A204.1 (cell line): Measurements from ENCODE around the gene LTBP1.

ENCODE experiments used
- FAIRE-seq: peaks from 2 replicates; lab custom pipeline; 2012; peaks lifted over from hg19 to GRCh38; lab: Jason Lieb, UNC

The LTBP1 gene

DNA sequence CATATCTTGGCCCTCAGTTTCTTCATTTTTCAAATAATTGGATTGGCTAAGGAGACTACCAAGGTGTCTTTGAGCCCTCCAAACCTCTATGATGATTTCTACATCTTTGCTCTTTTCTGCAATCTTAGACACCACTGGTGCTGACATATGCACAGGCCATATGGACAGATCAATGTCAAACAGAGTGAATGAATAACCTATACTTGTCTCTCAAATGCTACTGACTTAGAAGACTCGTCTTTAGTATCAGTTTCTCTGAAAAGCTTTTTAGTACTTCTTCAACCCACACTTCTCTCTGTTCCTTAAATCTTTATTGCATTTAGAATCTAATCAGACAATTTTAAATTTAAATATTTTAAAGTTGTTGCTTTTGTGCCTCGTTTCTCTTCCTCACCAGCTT lies 258.2 kb downstream of the LTBP1 start:
- no peak for FAIRE-seq

DNA sequence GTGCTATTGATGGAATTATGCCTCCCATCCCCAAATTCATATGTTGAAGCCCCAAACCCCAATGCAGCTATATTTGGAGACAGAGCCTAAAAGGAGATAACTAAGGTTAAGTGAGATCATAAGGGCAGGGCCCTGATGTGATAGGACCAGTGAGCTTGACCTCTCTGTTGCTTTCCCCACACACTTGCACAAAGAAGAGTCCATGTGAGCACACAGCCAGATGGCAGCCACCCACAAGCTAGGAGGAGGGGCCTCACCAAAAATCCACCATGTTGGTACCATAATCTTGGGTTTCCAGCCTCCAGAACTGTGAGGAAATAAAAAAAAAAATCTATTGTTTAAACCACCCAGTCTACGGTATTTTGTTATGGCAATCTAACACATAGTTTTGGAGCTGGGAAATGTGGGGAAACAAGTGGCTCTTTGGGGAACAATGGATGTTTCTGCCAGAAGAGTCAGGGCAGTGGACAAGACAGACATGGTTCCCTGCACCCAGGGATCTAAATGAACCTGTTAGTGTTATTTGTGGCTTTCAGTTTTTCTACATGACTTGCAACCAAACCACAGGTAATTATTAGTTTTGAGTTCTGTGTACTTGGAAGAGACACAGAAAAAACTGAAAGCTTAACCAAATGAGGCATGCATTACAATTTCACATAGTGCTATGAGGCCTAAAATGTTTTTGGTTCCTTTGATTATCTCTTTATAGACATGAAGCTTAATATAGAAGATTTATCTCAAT lies 259.1 kb downstream of the LTBP1 start:
- no peak for FAIRE-seq

DNA sequence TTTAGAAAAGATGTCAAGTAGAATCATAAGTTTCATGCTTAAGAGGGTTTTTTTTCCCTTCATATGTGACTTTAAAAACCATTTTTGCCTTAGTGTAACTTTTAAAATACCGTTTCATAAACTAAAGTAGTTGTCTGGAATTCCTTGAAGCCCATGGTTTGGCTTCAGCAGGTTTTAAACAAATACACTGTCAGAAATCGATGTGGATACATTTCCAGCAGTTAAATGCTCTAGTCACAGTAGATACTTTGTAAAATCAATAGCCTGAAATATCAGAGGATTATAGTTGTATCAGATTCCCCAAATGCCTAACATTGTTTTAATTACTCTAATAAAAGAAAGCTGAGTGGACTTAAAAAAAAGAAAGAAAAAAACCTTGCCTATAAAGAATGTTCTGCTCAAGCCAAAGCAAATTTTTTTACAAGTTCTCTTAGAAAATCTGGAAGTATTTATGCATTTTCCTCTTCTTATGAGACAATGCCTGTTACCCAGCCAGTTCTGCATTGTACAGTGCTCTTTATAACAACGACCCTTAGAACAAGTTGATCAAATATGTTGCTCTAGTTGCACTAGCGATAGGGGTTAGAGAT lies 260.5 kb downstream of the LTBP1 start:
- FAIRE-seq, result no peak

DNA sequence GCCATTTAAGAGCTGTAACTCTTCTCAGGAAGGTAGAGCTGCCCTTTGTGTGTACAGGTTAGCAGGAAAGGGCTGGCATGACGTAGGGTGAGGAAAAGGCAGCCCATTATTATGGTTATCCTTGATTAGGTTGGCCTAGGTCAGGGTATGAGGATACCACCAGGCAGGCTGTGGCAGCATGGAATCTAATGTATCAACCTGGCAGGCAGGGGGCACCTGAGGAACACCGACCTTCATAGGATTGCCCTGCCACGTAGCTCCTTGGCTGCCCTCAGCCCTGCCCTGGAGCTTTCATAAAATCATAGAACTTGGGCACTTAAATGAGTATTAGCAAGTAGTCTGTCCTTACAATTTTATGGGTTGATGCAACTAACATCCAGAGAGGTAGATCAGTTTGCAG lies 261.6 kb downstream of the LTBP1 start:
- no peak for FAIRE-seq

DNA sequence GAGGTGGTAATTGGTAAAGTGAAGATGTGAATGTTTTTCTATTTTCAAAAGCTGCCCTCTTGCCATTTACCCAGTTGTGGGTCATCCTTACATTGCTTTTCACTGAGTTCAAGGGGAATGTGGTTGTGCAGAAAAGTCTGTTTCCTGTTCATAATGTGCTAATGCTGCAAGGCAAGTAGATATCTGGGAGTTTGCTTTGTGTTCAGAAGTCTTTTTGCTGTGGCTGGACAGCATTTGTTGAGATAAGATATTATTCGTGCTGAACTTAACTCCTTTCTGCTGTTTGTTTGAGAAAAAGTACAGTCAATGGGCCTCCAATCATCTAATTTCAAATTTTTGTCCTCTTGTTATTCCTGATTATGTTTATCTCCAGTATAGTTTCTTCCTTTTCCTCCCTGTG lies 263.2 kb downstream of the LTBP1 start:
- no peak for FAIRE-seq

DNA sequence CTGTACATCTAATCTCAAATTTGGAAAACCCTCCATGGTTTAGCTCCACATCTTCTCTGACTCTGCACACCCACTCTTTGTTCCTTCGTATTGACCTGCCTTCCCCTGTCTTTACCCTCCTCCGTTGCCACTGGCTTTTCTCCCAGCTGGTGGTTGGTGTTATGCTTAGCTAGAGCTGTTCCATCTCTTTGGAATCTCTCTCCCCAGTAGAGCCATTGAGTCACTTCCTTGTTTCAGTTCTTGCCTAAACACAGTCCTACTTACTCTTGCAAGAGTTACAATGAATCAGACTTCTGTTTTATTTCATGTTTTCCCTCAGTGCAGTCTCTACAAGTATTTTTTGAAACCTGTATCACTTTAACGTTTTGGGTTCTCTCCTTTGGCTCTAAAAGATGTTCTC lies 263.9 kb downstream of the LTBP1 start:
- no peak for FAIRE-seq

DNA sequence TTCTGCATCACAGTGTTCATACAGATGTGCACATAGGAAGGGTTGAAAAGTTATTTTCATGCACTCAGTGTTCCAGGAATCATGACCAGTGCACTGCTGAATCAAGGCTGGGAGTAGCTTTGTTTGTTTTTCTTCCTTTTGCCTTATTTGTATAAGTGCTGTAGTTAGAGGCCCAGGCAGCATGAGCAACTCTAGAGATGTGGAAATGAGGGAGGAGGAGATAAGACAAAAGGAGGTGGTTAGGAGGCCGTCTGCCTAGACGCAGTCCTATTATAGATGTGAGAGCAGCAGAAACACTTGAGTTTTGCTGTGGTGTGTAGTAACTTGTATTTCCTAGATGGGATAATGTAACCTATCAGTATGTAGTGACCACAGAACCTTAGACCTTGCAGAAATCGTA lies 265.4 kb downstream of the LTBP1 start:
- FAIRE-seq, result no peak

DNA sequence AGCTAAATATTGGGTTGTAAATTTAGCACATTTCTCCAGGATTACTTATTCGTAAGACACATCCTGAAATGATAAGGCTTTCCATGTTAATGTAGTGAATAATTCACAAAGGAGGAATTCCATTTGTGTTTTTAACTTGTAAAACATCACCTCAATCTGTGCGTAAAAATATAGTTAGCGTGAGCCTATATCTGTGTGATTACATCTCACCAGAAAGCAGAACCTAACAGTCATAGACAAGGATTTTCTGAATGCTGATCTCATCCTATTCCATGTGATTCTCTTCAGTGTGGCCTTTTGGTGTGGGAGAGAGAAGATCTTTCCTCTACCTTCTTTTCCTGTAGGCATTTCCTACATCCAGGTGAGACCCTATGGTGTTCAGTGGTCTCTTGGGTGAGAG lies 266.5 kb downstream of the LTBP1 start:
- FAIRE-seq, result no peak

DNA sequence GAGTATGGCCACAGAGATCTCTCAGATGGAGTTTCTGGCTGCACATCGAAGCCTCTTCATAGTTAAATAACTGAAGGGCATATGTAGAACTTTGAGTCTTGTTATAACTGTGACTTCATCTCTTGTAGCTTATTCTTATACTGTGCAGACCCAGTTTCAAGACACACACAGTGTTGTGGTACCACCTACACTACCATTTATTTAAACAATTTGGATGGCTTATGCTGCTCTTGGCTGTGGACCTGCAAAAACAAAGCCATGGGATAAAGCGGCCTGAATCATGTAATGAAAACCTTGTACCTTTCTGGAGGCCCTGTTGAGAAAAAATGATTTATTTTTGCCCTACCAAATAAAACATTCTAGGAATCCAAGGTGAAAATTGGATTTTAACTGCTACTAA lies 266.9 kb downstream of the LTBP1 start:
- FAIRE-seq, result no peak

DNA sequence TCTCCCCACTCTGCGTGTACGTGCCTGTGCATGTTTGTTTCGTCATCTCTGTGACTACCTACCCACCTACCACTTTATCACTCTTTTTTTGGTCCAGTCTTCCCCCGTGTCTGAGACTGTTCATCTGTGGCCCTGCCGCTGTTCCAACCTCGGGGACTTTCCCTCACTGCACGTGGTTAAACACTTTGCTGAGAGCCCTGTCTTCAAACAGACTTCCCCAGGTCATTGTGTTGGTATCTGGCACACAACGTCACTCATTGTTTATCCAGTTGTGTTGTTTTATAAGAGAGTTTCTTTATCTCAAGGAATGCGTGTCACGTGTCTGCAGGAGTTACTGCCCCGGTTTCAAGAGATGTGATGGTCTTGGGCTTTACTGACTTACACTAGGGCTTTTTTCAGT lies 267.7 kb downstream of the LTBP1 start:
- no peak for FAIRE-seq

DNA sequence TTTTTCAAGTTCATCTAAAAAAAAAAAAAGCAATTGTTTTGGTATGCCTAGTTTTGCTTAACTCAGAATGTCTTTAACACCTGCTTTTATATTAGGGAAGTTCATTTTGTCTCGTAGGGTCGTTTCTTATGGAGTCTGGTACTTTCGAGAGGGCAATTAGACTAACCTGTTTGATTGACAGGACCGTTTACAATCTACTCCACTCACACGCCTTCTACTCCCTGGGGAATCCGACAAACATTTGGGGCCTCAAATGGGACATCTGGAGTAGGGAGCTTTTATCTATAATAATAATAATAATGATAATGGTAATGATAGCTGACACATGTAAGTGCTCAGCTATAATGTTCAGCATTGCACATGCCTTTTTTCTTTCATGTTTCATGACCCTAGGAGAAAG lies 268.1 kb downstream of the LTBP1 start:
- no peak for FAIRE-seq

DNA sequence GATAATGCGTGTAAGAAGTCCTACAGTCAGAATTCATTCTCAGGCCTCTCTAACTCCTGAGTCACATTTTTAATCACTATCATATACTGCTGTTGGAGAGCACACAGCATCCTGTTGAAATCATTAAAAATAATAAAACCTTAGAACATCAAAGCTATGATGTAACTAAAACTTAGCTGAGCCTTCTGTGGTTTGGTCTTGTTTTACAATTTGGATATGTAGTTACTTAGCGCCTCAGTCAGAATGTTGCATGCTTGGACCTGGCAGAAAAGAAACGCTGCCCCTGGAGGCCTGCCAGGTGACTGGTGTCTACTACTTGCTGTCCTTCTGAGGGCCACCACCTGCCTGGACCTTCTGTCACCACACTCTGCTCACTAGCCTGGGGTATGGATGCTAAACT lies 268.5 kb downstream of the LTBP1 start:
- FAIRE-seq, result no peak

DNA sequence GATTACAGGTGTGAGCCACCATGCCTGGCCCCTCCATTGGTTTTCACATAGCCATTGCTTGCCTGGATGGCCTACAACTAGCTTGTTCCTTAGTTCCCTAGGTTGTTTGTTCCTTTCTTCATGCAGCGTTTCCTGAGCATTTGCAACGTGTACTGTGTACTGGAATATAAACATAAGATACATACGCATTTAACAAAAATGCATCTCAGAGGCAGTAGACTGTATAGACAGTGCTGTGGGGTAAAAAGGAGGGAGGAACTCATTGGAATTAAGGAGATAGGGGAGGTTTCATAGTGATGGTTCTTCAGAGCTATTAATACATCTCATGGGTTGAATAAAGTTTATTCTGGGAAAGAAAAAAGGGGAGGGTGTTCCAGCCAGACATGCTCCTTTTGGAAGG lies 269.2 kb downstream of the LTBP1 start:
- FAIRE-seq, result no peak

DNA sequence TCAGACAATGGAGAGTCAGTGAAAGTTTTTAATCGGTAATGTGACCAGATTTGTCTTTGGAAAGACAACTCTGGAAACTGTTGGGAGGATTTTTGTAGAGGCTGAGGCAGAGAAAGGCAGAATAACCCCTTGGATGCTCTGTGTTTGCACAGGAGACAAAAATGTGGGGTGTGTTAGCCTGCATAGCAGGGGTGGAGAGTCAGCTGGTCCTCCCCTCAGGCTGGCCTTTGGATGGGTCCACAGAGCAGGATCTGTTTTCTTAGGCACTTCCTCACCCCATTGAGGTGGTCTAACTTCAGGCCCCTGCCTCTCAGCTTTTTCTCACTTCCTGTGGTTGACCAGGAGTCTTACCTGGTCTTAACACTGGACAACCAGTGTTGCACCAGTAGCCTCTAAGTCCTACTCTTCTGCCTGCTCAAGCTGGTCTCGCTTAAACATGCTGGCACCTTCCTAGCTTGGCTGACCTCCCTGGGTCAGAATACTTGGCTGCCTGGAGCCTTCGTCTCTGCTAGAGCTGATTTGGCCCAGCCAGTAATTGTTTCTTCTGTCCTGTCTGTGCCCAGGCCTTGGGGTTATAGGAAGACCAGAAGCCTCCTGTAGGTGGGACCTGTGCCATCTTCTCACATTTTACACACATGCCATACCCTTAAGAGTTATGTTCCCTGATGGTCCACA lies 269.9 kb downstream of the LTBP1 start:
- no peak for FAIRE-seq

DNA sequence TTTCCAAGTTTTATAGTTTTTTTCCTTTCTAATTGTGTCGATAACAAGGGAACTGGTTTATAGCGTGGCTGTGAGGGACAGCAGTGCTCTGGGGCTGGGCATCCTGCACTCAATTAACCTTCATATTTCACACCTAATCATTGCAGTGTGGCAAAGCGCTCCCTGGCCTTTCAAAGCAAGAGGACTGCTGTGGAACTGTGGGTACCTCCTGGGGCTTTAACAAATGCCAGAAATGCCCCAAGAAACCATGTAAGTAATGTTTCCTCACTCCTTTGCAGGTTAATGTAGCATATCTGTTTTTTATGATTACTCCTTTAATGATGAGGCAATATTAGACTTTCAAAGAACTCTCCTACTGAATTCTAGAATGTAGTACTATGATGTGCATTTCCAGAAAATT lies 270.7 kb downstream of the LTBP1 start:
- no peak for FAIRE-seq

DNA sequence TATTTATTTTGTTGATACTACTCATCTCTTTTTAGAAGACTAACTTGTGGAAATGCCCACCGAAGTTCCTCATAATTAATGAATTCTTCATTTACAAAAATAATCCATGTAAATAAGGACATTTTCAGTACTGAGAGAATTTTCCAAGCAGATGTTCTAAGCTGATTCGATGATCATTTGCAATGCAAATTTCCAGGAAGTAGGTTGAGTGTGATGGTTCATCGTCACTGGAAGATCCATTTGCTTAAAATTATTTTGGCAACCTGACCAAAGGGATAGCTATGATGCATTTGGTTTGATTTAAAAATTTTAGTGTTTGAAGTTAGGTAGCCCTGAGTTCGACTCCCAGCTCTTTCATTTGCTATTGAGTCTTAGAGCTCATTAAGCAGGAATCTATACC lies 272.4 kb downstream of the LTBP1 start:
- no peak for FAIRE-seq

DNA sequence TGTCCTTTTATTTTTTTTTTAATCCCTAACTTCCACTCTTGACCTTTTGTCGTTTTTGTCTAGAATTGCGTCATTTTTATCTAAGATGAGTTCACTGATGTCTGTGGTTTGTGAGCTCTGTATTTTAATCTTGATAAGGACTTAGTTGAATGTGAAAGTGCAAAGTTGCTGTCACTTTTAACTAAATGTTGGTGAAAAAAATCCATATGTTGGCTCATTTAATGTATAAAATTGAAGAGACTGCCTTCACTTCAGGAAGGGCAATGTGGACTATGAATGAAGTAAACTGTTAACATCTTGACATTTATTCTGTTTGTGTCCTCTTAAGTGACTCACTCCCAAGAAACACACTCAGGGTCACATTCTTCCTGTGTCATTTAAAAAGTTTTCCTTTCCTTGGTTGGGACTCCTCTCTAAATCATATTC lies 273.1 kb downstream of the LTBP1 start:
- FAIRE-seq, result no peak

DNA sequence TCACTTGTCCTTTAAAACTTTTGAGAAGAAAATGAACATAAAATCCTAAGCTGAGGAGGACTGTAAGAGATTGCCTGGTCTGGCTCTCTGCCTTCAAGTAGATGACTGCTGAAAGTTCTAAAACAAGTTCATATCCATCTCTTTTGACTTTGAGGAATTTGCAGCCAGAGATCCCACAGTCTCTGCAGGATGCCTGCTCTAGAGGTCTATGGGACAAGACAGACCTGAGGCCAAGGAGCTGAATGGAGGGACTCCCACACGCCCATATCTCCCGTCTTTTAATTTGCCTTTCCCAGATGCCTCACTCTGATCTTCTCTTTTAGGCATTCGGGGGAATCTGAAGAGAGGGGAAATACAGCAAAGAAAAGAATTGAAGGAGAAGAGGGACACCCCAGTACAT lies 273.8 kb downstream of the LTBP1 start:
- no peak for FAIRE-seq

DNA sequence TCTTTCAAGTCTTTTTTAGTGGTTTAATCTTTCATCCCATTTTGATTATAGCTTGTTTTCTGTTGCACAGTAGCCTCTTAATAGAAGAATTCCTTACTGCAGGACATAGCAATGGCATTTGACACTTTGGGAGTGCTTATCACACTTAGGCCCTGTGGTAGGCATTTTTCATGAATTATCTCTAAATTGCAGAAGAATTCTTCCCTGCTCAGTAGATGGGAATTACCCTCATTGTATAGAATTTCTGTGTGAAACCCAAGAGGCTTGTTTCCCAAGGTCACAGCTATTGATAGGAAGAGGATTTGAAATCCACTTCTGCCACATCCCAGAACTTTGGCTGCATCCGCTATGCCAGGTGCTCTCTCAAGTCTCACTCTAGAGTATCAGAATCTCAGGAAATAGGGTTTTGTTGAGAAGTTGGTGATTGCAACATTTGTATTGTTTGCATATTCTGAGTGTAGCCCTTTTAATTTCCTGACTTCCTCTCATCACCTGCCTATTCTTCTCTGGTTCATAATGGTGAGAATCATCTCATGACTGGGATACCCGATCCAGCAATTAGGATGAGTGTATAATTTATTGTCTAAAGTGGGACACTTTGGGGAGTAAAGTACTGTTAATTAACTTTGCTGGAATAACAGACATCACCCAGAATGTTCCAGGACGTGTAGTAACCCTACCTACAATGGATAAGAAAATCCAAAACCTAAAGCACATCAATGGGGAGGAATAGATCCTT lies 274.5 kb downstream of the LTBP1 start:
- no peak for FAIRE-seq

DNA sequence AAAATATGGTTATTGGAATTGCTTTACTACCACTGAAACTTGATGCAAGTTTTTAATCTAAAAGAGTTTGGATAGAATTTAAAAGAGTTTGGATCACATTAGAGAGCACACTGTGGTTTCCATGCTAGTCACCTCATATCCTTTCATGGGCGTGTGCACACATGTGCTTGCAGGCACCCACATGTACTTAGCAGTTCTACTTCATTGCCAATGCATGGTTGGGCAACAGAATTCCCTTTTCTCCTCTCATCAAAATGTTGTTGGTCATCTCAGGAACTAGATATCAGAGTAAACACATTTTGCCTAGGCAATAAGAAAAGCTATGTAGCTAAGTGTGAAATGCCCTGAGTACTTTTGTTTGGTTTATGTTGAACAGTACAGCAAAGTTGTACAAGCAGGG lies 275.6 kb downstream of the LTBP1 start:
- FAIRE-seq, result no peak

DNA sequence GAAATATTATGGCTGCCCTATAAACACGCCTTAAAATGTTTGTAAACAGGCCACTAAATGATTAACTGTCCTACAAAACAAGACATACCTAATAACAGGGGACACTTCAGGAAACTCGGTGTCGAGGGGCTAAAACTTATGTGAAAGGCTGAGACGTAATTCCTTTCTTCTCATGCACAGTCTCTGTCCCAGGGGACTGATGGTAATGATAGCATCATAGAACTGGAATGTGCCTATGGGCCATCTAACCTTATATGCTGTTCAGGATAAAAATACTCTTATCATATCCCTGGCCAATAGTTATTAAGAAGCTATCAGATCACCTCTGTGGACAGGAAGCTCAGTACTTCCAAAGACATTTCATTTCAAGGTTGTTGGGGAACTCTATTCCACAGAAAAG lies 277.1 kb downstream of the LTBP1 start:
- FAIRE-seq, result no peak

DNA sequence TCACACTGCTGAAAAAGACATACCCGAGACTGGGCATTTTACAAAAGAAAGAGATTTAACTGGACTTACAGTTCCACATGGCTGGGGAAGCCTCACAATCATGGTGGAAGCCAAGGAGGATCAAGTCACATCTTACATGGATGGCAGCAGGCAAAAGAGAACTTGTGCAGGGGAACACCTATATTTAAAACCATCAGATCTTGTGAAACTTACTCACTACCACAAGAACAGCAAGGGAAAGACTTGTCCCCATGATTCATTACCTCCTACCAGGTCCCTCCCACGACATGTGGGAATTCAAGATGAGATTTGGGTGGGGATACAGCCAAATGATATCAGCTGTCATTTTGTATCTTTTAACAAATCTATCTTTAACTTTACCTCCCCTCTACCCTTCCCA lies 278.6 kb downstream of the LTBP1 start:
- FAIRE-seq, result no peak

DNA sequence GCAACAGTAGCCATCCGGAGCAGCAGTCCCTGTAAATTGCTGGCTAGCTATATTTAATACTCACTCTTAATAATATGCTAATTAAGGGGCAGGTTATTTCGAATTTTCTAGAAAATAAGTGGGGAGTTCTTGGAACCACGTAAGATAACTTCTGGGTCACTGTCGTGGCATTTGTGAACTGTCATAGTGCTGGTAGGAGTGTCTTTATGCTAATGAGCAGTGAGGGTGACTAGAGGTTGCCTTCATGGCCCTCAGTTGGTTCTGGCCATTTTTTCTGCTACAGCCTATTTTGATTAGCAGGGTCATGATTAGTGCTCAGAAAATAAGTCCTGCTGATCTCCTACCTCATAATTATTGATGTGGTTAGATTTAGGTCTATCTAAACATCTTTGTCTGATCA lies 279.8 kb downstream of the LTBP1 start:
- no peak for FAIRE-seq
